Activated CD4-positive, alpha-beta T cell treated with anti-CD3 and anti-CD28 coated beads, Interleukin-2, amount 50 U/mL, for 4 hours (primary cell): ENCODE data around the gene FAIM2.
"Not testable (repeated sequence)": the region's sequence is repeated elsewhere in the genome, so short reads cannot be mapped to it uniquely, and the experiment has no call there.

Experiments
- DNase-seq, 2 experiments: peaks; one replicate each; pipeline ENCODE4 v3.0.0-alpha.2; 2020

Gene FAIM2

GRCh38 chr12:49860921-49861320 lies 42.8 kb downstream of the FAIM2 start:
- not testable (repeated sequence) for DNase-seq

DNA sequence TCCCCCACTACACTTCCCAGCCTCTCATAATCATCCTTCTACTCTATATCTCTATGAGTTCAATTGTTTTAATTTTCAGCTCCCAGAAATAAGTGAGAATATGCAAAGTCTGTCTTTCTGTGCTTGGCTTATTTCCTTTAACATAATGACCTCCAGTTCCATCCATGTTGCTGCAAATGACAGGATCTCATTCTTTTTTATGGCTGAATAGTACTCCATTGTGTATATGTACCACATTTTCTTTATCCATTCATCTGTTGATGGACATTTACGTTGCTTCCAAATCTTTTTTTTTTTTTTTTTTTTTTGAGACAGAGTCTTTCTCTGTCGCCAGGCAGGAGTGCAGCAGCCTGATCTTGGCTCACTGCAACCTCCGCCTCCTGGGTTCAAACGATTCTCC lies 47.8 kb downstream of the FAIM2 start:
- not testable (repeated sequence) for DNase-seq

GRCh38 chr12:49854976-49855375 lies 48.7 kb downstream of the FAIM2 start:
- no peak for DNase-seq

DNA sequence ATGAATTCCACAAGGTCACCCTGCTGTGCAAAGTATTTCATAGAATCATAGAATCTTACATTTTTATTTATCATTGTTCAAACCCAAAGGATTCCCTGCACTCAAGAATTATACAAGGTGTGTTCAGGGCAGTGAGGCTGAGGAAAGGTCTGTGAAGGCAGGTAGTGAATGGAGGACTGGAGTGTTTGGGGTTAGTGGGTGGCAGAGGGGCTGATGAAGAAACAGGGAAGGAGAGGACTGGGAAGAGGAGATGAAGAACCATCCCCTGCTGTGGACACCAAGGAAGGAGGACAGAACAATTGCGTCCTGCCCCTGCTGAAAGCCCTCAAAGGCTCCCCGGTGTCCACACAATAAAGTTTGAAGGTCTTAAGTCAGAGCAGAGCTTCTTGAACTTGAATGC lies 50.0 kb downstream of the FAIM2 start:
- no peak for DNase-seq

DNA sequence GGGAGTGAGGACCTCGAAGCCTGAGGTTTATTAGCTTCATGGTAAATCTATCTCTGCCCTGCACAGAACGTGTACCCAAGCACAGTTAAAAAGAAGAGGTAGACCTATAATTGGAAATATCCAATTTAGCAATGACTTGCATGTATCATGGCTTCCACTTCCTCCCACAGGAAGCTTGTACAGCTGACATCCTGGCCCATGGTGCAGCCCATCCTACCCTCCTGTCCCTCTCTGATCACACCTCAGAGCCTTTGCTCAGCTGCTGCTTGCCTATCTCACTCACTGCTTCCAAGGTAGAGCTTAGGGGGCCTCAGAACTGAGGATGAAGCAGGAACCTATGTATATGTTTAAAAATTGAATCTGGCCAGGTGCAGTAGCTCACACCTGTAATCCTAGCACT lies 56.5 kb downstream of the FAIM2 start:
- no peak for DNase-seq

- no peak for DNase-seq
These were observed 57.7 kb downstream of the FAIM2 start for GRCh38 chr12:49846032-49846431.

DNA sequence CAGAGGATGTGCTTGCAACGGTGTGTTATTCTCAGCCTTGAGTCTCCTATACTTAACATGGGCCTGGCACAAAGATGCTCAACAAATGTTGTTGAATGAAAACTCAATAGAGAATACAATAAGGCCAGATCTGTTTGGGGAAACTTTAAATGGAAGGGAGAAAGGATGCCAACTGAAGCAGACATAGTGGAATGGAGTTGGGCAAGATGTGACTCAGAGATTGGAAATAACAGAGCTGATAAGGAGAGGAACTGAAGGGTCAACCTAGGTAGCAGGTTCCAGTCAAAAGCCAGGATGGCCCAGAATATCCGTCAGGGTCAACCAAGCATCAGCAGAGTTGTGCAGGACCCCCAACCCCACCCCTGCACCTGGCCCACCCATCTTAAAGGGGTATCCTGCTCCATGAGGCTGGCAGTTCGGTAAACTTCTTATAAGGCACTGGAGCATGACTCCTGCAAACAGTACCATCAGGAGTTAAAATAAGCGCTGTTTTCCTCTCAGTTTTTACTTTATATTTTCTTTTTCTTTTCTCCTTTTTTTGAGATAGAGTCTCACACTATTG lies 59.7 kb downstream of the FAIM2 start:
- no peak for DNase-seq

DNA sequence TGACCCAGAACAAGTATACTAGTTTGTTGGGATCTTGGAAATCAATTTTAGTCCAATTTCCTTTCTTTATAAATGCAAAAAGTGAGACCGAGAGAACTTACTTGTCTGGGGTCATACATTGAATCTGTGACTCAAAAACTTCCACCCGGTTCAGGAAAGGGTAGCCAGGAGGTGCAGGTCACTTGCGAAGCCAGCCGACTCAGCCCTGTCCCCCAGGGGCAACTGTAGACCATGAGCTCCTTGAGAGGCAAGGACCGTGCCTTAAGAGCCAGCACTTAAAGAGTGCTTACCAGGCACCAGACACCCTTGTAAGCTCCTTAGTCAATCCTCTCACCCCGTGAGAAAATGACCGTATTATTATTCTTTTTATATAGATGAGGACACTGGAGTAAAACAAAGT lies 60.3 kb downstream of the FAIM2 start:
- DNase-seq = no peak

DNA sequence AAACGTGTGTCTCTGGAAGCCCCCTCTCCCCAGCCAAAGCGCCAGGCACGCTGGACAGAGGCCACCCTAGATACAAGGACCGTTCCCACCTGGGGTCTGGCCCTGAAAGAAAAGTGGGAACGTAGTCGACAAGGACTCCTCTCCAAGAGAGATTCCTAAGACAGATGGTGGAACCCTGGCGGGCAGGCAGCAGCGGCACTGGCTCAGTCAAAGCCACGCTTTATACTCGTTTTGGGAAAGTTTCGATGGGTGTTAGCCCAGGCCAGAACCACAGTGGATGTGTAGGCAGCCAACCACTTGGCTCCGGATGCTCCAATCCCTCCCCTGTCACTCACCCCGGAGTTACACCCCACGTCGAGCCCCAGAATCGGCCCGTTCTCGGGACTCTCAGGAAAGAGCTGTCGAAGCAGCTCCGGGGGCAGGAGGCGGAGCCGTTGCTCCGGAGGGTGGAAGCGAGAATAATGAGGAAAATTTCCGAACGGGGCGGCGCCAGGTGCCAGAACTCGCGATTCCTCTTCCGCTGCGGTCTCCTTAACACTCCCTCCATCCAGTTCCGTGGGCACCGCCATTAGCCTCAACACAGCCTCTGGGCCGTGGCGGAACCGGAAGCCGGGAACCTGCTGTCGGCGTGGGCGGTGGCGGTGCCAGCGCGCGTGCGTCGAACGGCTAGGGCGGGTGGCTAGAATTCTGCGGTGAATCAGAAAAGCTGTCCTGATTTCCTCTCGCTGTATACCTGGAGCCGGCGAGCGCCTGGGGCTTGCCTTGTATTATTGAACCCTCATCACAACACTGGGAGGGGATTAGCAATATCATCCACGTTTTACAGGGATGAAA lies 61.0 kb downstream of the FAIM2 start, which contains the start of gene BCDIN3D:
BCDIN3D (minus strand) TSS at position 588 of the 834 bp plus-strand sequence; CDS start at position 569, 19 bp downstream.
- DNase-seq = peak; percentile 91 to 92

DNA sequence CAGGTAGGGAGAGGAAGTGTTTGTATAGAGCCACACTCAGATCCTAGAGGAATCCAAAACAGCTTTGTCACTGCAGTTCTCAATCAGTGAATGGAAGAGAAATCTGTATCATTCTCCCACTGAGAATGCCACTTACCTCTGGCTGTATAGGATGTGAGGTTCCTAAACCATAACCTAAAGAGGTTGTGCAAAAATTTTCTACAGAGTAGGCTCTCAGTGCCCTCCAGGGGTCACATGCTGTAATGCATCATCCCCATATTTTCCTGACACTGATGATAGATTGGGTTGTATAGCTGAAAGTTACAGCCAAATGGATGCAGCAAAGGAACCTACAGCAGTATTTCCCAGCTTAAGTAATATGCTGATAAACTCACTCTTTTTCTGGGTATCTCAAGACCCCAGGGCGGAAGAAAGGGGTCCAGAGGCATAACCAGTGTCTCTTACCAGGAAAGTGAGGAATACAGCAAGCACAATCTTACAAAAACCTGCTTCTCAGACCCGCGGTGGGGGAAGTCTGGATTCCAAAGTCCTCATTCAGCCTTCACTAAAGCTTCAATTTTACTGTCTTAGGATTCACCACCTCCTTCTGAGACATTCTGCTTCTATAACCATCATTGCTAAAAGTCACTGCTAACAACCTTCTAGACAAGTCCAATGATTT lies 64.6 kb downstream of the FAIM2 start:
- DNase-seq = peak; percentile 20 to 34

- no peak for DNase-seq
These were observed 70.8 kb downstream of the FAIM2 start for GRCh38 chr12:49832836-49833421.

- no peak for DNase-seq
These were observed 72.0 kb downstream of the FAIM2 start for GRCh38 chr12:49831717-49832116.

- peak; percentile 89 to 91 for DNase-seq
These were observed 75.3 kb downstream of the FAIM2 start, which contains the start of gene NCKAP5L for GRCh38 chr12:49828133-49829091. NCKAP5L (minus strand) TSS chr12:49828413; CDS start chr12:49804044, 24,369 bp downstream.

- peak; percentile 37 to 39 for DNase-seq
These were observed 76.2 kb downstream of the FAIM2 start for GRCh38 chr12:49827401-49828099.

- DNase-seq = no peak
These were observed 76.7 kb downstream of the FAIM2 start for GRCh38 chr12:49827051-49827400.

DNA sequence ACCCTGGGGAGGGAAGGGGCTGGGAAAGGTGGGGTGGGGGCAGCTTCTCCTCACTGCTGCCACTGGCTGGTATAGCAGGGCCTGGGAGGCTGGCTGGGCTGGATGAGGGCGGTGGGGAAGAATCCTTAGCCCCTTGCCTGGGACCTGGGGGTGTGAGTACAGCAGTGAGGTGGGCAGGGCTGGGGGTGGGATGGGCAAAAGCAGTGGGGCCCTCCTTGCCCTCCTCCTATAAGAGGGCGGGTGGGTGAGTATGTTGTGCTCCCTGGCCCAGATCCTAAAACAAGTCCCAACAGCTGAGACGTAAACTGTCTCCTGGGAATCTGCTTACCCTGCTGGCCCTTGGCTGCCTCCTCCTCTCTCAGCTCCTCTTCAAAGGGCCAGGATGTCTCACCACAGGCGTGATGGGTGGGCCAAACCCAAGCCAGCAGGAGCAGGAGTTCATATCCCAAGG lies 77.7 kb downstream of the FAIM2 start:
- no peak for DNase-seq

- DNase-seq = no peak
These were observed 78.2 kb downstream of the FAIM2 start for GRCh38 chr12:49825360-49825970.

- DNase-seq = no peak
These were observed 78.8 kb downstream of the FAIM2 start for GRCh38 chr12:49824895-49825294.

GRCh38 chr12:49824416-49824815 lies 79.3 kb downstream of the FAIM2 start:
- DNase-seq = no peak

GRCh38 chr12:49823951-49824350 lies 79.7 kb downstream of the FAIM2 start:
- DNase-seq = no peak

DNA sequence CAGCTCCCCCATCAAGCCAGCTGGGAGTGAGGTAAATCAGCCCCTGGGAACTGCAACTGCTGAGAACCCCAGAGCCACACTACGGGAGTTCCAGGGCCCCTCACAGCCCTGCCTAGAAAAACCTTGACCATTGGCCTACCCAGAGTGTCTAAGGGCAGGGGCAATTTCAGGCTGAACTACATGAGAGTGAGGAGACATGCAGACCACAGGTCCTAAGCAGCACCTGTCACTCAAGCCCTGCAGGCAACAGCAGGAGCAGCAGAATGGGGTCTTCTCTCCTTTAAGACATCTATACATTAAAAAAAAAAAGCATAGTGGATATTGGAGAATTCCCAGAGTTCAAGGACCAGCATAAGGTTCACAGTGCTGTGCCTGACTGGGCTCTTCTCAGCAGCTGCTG lies 80.3 kb downstream of the FAIM2 start:
- no peak for DNase-seq
